Transverse colon (tissue), 4 donors: ENCODE data around the gene FAM53A. TPM values are rescaled to one million over a fixed set of nuclear protein-coding genes. Genes with fewer than 3 reads are reported as not detected.
A peak's percentile ranks its signal among the peaks of the same experiment; 100 is the strongest.

Experiments
- DNase-seq: peaks from one replicate; pipeline ENCODE4 v3.0.0-alpha.2; 2019
- H3K27ac ChIP-seq, 4 donors: fragments of 200-600 bp; sonication (generic); 2 replicates each; pipeline ENCODE4 v1.5.1; 2016 to 2018; ENCODE audit warnings: inconsistent platforms in 4 of 4
- H3K27me3 ChIP-seq: fragments of 200-600 bp; sonication (generic); 2 replicates; pipeline ENCODE4 v1.5.1; 2017; ENCODE audit warnings: inconsistent platforms
- H3K36me3 ChIP-seq, 4 donors: fragments of 200-600 bp; sonication (generic); 2 replicates each; pipeline ENCODE4 v1.5.1; 2017 to 2019; ENCODE audit warnings: inconsistent platforms in 4 of 4
- H3K4me1 ChIP-seq, 4 donors: fragments of 200-600 bp; sonication (generic); 2 replicates each; pipeline ENCODE4 v1.5.1; 2017 to 2020; ENCODE audit warnings: inconsistent platforms in 4 of 4
- H3K4me3 ChIP-seq, 4 donors: fragments of 200-600 bp; sonication (generic); 1 replicate in 1 of 4; 2 replicates in 3 of 4; pipeline versions ENCODE4 v1.5.1 to v1.6.1; 2017 to 2019; ENCODE audit warnings: inconsistent platforms in 4 of 4
- H3K9me3 ChIP-seq, 2 donors: fragments of 200-600 bp; sonication (generic); 2 replicates each; pipeline ENCODE4 v1.5.1; 2017 to 2019; ENCODE audit warnings: inconsistent platforms in 2 of 2
- EP300 ChIP-seq: sonication (generic); formaldehyde crosslinking; IDR thresholded peaks from one replicate; pipeline ENCODE4 v1.6.1; 2017; ENCODE audit warnings: antibody characterized with exemption, low read depth
- POLR2A ChIP-seq: fragments of 450-650 bp; IDR thresholded peaks from one replicate; pipeline ENCODE4 v1.6.1; 2016; ENCODE audit warnings: antibody characterized with exemption, mild to moderate bottlenecking, moderate library complexity
- POLR2AphosphoS5 ChIP-seq, 3 donors: sonication (generic); formaldehyde crosslinking; IDR thresholded peaks; one replicate each; pipeline ENCODE4 v1.6.1; 2016; ENCODE audit warnings: antibody characterized with exemption in 3 of 3
- WGBS, 2 donors: methylation state at CpG; one replicate each; pipeline ENCODE4 v1.1.5; 2018; ENCODE audit warnings: low coverage in 1 of 2; 5-methylcytosine and 5-hydroxymethylcytosine counted together
- in situ Hi-C, 4 donors: fragments of 200-750 bp; cut with MboI; loops; one replicate each; pipeline versions ENCODE4 v1.15.0 to v1.15.1; 2017; ENCODE audit warnings: low sequenced_read_pairs in 3 of 4, low pct_ligation_motif_present in 1 of 4, low pct_unique_long_range_greater_than_20kb in 1 of 4
- intact Hi-C: fragments of 100-400 bp; cut with DNase I; formaldehyde crosslinking; loops from one replicate; pipeline ENCODE4 v1.15.1; 2023; ENCODE audit warnings: low total_unique reads
- total RNA-seq, 4 donors: library from RNA; depleted of rRNA; stranded (reverse); fragments of >200 nt; gene quantifications; one replicate each; pipeline ENCODE4 v1.1.0, GENCODE V29; 2016
- TF ChIP-seq, protein P1 (sequence below), 5 experiments: fragments of 200-600 bp in 3 of 5; fragments of 450-650 bp in 2 of 5; sonication (generic) in 3 of 5; IDR thresholded peaks; 1 replicate in 2 of 5; 2 replicates in 3 of 5; pipeline ENCODE4 v1.5.1; 2016 to 2017; ENCODE audit warnings: antibody characterized with exemption in 5 of 5, inconsistent platforms in 3 of 5, mild to moderate bottlenecking in 2 of 5, moderate library complexity in 1 of 5

FAM53A gene
- total RNA-seq, 4 donors from 2014 or later: 1.4 to 32.9 (median 2.7) TPM

DNA sequence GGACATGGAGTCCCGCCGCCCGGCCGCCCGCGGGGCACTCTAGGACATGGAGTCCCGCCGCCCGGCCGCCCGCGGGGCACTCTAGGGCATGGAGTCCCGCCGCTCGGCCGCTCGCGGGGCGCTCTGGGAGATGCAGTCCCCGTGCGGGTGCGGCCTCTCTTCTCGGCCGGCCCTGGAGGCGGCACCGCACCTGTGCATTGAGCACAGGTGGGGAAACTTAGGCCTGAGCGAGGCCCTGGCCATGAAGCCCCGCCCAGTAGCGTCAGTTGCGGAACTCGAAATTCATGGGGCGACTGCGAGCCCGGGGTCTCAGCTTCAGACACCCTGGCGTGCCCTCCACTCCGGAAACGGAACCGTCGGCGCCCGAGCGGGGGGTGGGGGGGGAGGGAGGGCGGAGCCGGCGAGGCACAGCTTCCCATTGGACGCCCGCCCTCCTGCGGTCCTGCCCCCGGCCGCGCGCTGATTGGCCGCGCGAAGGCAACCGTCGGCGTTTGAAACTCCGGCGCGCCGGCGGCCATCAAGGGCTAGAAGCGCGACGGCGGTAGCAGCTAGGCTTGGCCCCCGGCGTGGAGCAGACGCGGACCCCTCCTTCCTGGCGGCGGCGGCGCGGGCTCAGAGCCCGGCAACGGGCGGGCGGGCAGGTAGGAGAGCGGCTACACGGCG lies 37.0 kb upstream of the FAM53A start, which contains the start of the genes TACC3 and TMEM129:
TSS of gene TACC3 (plus strand) at position 519 of the 663 bp plus-strand sequence. CDS start 1,901 bp downstream, outside the sequence.
TSS of gene TMEM129 (minus strand) at position 321 of the 663 bp plus-strand sequence. CDS start 486 bp downstream, outside the sequence.
- WGBS, 2 donors: 0% methylated on average over 28 of the region's 83 CpGs; no CpG with 5 or more reads in 1 of the 2 donors
- in situ Hi-C loops: no loop called here
- DNase-seq: peak; percentile 97
- Histone ChIP-seq H3K4me1 (peaks cover 12 to 40% (median 32%) of the 10 kb centered on the region in 4 donors), H3K27me3 (no peaks in the 10 kb centered on the region), H3K9me3 (no peaks in the 10 kb centered on the region), H3K27ac (peak within 1 kb of the TSS; percentile 94 to 99 (median 98)), H3K4me3 (peak within 1 kb of the TSS; percentile 34 to 82 (median 80)), H3K36me3 (peaks cover 0 to 9% (median 0%) of the 10 kb centered on the region in 4 donors)
- TF ChIP-seq, protein P1, sequence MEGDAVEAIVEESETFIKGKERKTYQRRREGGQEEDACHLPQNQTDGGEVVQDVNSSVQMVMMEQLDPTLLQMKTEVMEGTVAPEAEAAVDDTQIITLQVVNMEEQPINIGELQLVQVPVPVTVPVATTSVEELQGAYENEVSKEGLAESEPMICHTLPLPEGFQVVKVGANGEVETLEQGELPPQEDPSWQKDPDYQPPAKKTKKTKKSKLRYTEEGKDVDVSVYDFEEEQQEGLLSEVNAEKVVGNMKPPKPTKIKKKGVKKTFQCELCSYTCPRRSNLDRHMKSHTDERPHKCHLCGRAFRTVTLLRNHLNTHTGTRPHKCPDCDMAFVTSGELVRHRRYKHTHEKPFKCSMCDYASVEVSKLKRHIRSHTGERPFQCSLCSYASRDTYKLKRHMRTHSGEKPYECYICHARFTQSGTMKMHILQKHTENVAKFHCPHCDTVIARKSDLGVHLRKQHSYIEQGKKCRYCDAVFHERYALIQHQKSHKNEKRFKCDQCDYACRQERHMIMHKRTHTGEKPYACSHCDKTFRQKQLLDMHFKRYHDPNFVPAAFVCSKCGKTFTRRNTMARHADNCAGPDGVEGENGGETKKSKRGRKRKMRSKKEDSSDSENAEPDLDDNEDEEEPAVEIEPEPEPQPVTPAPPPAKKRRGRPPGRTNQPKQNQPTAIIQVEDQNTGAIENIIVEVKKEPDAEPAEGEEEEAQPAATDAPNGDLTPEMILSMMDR (IDR thresholded peaks at IDR 0.05): no peak
- peak; percentile 62 to 86 (median 81) for TF ChIP-seq POLR2AphosphoS5 (IDR thresholded peaks at IDR 0.05)
- peak; percentile 28 for TF ChIP-seq POLR2A
- TF ChIP-seq EP300: no peak
- intact Hi-C loops: no loop called here

DNA sequence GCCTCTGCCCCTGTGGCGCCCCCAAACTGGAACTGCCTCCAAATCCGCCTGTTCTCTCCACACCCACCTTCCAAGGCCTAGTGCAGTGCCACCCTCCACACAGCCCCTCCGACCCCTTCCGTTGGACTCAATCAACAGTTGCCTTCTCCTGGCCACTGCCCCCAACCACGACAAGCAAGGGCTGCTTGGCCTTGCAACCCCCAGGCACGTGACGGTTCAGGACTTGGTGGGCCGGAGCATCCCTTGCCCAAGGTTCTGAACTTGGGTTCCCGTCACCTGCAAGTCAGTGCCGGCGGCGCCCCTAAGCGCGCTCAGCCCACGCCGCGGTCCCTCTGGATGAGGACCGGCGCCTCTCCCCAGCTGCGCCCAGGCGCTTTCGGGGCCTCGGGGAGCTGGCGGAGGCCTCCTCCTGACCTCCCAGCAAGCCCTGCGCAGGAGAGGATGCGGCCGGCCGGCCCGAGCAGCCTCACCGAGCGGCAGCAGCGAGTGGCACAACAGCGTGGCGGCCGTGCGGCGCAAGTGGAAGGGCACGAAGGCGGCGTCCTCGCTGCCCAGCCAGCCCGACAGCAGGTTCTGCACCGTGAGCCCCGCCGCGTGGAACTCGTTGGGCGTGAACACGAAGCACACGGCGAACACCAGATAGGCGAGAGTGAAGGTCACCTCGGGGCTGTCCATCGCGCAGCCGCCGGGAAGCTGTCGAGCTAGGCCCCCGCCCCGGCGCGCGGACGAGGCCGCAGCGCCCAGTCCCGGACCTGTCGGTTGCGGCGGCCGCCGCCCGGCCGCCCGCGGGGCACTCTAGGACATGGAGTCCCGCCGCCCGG lies 36.3 kb upstream of the FAM53A start:
- in situ Hi-C loops (no loop called here), intact Hi-C loops (no loop called here)
- peak; percentile 65 for DNase-seq
- Histone ChIP-seq H3K9me3 (no peaks in the 10 kb centered on the region), H3K4me3 (peak overlapping the region; percentile 34 to 82 (median 80)), H3K36me3 (peaks cover 0 to 9% (median 0%) of the 10 kb centered on the region in 4 donors), H3K27me3 (no peaks in the 10 kb centered on the region), H3K27ac (peak overlapping the region; percentile 94 to 99 (median 98)), H3K4me1 (peaks cover 12 to 40% (median 32%) of the 10 kb centered on the region in 4 donors)
- TF ChIP-seq POLR2A (peak; percentile 56), EP300 (no peak), POLR2AphosphoS5 (IDR thresholded peaks at IDR 0.05) (peak; percentile 48 to 61 (median 50))
- TF ChIP-seq, protein P1 (IDR thresholded peaks at IDR 0.05): peak in 1 of 5 experiments; percentile 9
- 1% methylated on average over 55 of the region's 79 CpGs; no CpG with 5 or more reads in 1 of the 2 donors for WGBS, 2 donors

DNA sequence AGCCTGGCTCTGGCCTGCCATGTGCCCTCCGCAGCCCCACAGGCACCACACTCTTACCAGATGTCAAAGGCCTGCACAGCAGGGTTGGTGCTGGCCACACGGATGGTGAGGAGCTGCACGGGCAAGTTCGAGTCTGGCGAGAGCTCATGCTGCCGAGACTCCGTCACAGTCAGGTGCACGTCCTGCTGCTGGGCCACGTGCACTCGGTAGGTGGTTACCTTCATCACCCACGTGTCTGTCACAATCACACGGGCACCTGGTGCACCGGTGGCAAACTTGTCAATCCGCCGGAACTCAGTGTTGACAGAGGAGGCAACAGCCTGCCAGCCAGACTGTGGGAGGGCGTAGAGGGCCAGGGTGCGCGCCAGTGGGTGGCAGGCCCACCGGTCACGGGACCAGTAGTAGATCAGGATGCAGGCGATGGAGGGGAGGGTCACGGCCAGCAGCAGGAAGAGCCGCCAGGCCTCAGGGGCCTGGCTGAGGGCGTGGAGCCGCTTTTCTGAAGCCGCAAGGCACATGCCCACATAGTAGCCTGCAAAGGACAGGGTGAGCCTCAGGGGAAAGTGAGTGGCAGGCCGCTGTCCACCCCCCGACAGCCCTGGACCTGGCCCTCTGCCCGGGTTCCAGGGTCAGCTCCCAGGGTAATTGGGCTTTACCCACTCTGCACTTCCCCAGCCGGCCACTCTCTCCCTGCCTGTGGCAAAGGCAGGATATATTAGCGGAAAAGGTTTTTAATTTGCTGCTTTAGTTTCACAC lies 34.2 kb upstream of the FAM53A start:
- H3K4me1 ChIP-seq: peaks cover 22 to 61% (median 45%) of the 10 kb centered on the region in 4 donors

More for the DNA sequence above, 34.2 kb upstream of the FAM53A start:
- in situ Hi-C loops: no loop called here
- H3K9me3 ChIP-seq: no peaks in the 10 kb centered on the region
- H3K4me3 ChIP-seq: no peak overlapping the region
- no peak overlapping the region for H3K27ac ChIP-seq
- intact Hi-C loops: no loop called here
- peaks cover 0 to 9% (median 0%) of the 10 kb centered on the region in 4 donors for H3K36me3 ChIP-seq
- no peak for TF ChIP-seq EP300
- TF ChIP-seq POLR2A: no peak
- TF ChIP-seq POLR2AphosphoS5 (IDR thresholded peaks at IDR 0.05): no peak
- TF ChIP-seq, protein P1 (IDR thresholded peaks at IDR 0.05): no peak
- 81 to 84% methylated on average over 6 to 23 of the region's 31 CpGs for WGBS, 2 donors
- DNase-seq: no peak
- H3K27me3 ChIP-seq: no peaks in the 10 kb centered on the region
